HG03025 (cell line): Measurements from ENCODE around the gene SLC25A28.
A peak's percentile ranks its signal among the peaks of the same experiment; 100 is the strongest.

ENCODE experiments used
- ATAC-seq: cut with Tn5 transposase; IDR thresholded peaks from one replicate; pipeline ENCODE4 v1.9.1; 2021; ENCODE audit warnings: mild to moderate bottlenecking, moderate library complexity; ENCODE audit not compliant: unreplicated experiment, low FRiP score

The SLC25A28 gene

GRCh38 chr10:99619851-99620710 is at the start of gene SLC25A28:
TSS of gene SLC25A28 (minus strand) at chr10:99620439. CDS start at chr10:99620335, 104 bp downstream.
- ATAC-seq, result peak; percentile 86

- ATAC-seq, result no peak
These were observed 47.0 kb upstream of the SLC25A28 start for GRCh38 chr10:99667108-99667751.

GRCh38 chr10:99665304-99665703 is 45.1 kb upstream of the SLC25A28 start:
- ATAC-seq, result no peak

- ATAC-seq, result no peak
These were observed 41.1 kb upstream of the SLC25A28 start for GRCh38 chr10:99661377-99661763.

GRCh38 chr10:99660662-99661376 is 40.6 kb upstream of the SLC25A28 start:
- ATAC-seq, result no peak

- ATAC-seq, result no peak
These were observed 39.7 kb upstream of the SLC25A28 start for GRCh38 chr10:99659868-99660366.

GRCh38 chr10:99659031-99659867 is 39.0 kb upstream of the SLC25A28 start, which contains the start of gene ENTPD7:
TSS of gene ENTPD7 (plus strand) at chr10:99659509. CDS start at chr10:99659957, 448 bp downstream.
- ATAC-seq, result peak; percentile 98

GRCh38 chr10:99658622-99659030 is 38.4 kb upstream of the SLC25A28 start:
- peak; percentile 24 for ATAC-seq

- ATAC-seq, result no peak
These were observed 36.2 kb upstream of the SLC25A28 start for GRCh38 chr10:99656199-99657064.

- ATAC-seq, result no peak
These were observed 34.3 kb upstream of the SLC25A28 start for GRCh38 chr10:99654390-99655175.

- ATAC-seq, result no peak
These were observed 32.7 kb upstream of the SLC25A28 start for GRCh38 chr10:99652800-99653390.

- ATAC-seq, result no peak
These were observed 28.5 kb upstream of the SLC25A28 start for GRCh38 chr10:99648717-99649116.

GRCh38 chr10:99647601-99648151 is 27.4 kb upstream of the SLC25A28 start:
- no peak for ATAC-seq

GRCh38 chr10:99633832-99634231 is 13.6 kb upstream of the SLC25A28 start:
- ATAC-seq, result no peak

- no peak for ATAC-seq
These were observed 11.3 kb upstream of the SLC25A28 start for GRCh38 chr10:99631496-99631895.

- no peak for ATAC-seq
These were observed 10.8 kb upstream of the SLC25A28 start for GRCh38 chr10:99630991-99631390.

GRCh38 chr10:99630433-99630832 is 10.2 kb upstream of the SLC25A28 start:
- ATAC-seq, result no peak

- no peak for ATAC-seq
These were observed 9.4 kb upstream of the SLC25A28 start for GRCh38 chr10:99629625-99629978.
